RWPE2 (cell line): ENCODE results near the gene KDM4D.

ENCODE experiments used
- ATAC-seq: fragments of 200-7000 bp; cut with Tn5 transposase; 3 replicates; pipeline ENCODE4 v1.9.1; 2021; ENCODE audit warnings: low read depth
- DNase-seq: peaks from one replicate; pipeline ENCODE4 v3.0.0-alpha.2; 2020; ENCODE audit warnings: low spot score
- H3K27ac ChIP-seq: fragments of 450-650 bp; 2 replicates; pipeline ENCODE4 v1.5.1; 2017; ENCODE audit warnings: mild to moderate bottlenecking; ENCODE audit not compliant: poor library complexity, severe bottlenecking
- H3K27me3 ChIP-seq: fragments of 250-450 bp; sonication (Bioruptor Pico); 2 replicates; pipeline ENCODE4 v1.5.1; 2021; ENCODE audit warnings: mild to moderate bottlenecking, moderate library complexity; ENCODE audit not compliant: insufficient read depth, poor library complexity, severe bottlenecking
- H3K36me3 ChIP-seq: fragments of 250-450 bp; sonication (Bioruptor Pico); 2 replicates; pipeline ENCODE4 v1.5.1; 2020; ENCODE audit warnings: low read depth, mild to moderate bottlenecking, moderate library complexity
- H3K4me1 ChIP-seq: fragments of 250-450 bp; sonication (Bioruptor Pico); 2 replicates; pipeline ENCODE4 v1.5.1; 2021; ENCODE audit warnings: mild to moderate bottlenecking, moderate library complexity; ENCODE audit not compliant: insufficient read depth, poor library complexity, severe bottlenecking
- H3K4me3 ChIP-seq: fragments of 250-450 bp; sonication (Bioruptor Pico); 2 replicates; pipeline ENCODE4 v1.5.1; 2021; ENCODE audit warnings: mild to moderate bottlenecking, moderate library complexity; ENCODE audit not compliant: severe bottlenecking
- H3K9me3 ChIP-seq: fragments of 250-450 bp; sonication (Bioruptor Pico); 2 replicates; pipeline ENCODE4 v1.5.1; 2021; ENCODE audit warnings: mild to moderate bottlenecking, moderate library complexity; ENCODE audit not compliant: severe bottlenecking
- TF ChIP-seq, protein P1 (sequence below): fragments of 450-650 bp; IDR thresholded peaks from one replicate; pipeline ENCODE4 v1.5.1; 2017; ENCODE audit warnings: mild to moderate bottlenecking, moderate library complexity; ENCODE audit not compliant: poor library complexity, severe bottlenecking

Gene KDM4D

DNA sequence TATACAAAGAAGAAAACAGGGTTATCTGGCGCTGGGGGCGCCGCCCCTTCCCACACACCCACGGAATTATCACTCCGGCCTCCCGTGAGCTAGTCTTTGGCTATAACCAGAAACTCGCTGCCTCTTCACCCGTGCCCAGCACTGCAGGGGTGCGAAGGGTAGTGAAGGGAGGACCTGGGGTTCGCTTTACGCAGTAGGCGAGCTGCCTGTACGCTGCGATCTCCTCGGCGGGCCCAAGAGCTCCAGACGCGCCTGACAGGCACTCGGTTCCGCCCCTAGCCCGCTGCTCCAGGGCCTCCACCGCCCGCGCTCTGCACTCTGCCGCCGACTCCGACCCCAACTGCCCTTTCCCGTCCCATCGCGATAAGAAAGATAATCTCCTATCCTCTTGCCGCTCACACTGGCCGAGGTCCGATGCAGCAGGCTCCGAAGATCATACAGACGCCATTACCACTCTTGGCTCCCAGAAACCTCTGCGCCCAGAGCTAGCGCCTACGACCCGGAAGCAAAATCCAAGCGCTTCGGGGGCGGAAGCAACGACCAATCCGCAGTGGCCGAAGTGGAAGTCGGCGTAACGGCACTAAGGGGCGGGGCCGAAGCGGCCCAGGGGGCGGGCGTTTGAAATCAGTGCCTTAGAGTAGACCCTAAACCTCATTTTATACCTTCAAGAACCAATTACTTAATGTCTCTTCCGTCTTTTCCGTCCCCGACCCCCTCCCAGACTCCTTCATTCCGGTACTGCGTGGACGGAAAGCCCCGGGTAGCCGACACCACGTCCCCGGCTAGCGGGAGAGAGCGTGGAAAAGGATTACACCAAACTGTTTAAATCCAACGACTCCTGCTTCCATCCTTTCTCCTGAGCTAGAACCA is at the start of gene KDM4D, which contains the start of gene CWC15:
Gene KDM4D (plus strand): TSS at position 611 of the 870 bp plus-strand sequence. CDS start 23,664 bp downstream, outside the sequence.
Gene CWC15 (minus strand): TSS at position 458 of the 870 bp plus-strand sequence. CDS start 1,371 bp downstream, outside the sequence.
- peaks cover 8% of the 10 kb centered on the region for H3K4me1 ChIP-seq
- H3K9me3 ChIP-seq = no peaks in the 10 kb centered on the region
- TF ChIP-seq, protein P1, sequence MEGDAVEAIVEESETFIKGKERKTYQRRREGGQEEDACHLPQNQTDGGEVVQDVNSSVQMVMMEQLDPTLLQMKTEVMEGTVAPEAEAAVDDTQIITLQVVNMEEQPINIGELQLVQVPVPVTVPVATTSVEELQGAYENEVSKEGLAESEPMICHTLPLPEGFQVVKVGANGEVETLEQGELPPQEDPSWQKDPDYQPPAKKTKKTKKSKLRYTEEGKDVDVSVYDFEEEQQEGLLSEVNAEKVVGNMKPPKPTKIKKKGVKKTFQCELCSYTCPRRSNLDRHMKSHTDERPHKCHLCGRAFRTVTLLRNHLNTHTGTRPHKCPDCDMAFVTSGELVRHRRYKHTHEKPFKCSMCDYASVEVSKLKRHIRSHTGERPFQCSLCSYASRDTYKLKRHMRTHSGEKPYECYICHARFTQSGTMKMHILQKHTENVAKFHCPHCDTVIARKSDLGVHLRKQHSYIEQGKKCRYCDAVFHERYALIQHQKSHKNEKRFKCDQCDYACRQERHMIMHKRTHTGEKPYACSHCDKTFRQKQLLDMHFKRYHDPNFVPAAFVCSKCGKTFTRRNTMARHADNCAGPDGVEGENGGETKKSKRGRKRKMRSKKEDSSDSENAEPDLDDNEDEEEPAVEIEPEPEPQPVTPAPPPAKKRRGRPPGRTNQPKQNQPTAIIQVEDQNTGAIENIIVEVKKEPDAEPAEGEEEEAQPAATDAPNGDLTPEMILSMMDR = no peak
- H3K4me3 ChIP-seq = peak within 1 kb of the TSS; percentile 67
- peaks cover 55% of the 10 kb centered on the region for H3K36me3 ChIP-seq
- no peaks in the 10 kb centered on the region for H3K27me3 ChIP-seq
- peak; percentile 90 for DNase-seq
- peak; percentile 100 for ATAC-seq
- peak within 1 kb of the TSS; percentile 46 for H3K27ac ChIP-seq

DNA sequence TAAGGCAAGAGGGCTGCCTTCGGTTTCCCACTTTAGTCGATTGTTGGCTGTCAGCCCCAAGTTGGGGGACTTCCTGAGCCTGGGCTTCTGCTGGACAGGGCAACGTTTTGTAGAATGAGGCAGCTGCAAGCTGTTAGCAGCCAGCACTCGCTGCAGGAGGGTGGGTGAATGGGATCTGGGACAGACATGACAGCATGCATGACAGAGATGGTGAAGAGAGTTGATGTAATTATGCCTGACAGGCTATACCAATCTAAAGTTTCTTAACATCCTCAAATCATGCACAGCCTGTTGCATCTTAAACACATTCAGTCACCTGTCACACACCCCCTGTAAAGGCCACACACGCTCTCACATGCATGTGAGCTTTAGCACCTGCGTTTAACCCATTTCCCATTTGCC is 49.3 kb upstream of the KDM4D start:
- Histone ChIP-seq H3K27ac (no peak overlapping the region), H3K36me3 (no peaks in the 10 kb centered on the region), H3K4me3 (no peak overlapping the region), H3K4me1 (no peaks in the 10 kb centered on the region), H3K9me3 (no peaks in the 10 kb centered on the region), H3K27me3 (no peaks in the 10 kb centered on the region)
- TF ChIP-seq, protein P1 = no peak
- no peak for ATAC-seq
- no peak for DNase-seq

DNA sequence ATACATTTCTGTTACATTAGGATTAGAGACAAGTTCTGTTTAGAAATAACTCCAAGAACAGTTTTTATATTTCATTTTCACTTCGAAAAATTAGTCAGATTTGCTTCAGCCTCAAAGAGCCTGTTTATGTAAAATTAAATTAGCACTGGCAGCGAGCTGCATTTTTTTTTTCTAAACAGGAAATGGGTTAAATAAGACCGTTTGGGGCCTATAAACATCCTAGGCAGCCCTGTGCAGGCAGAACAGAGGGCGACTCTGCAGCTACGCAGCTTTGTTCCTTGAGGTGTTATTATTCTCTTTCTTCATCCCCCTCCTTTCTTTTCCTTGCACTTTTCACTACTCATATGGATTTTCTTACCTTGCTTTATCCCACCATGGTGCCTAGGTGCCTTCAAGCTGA is 48.9 kb upstream of the KDM4D start:
- H3K9me3 ChIP-seq = no peaks in the 10 kb centered on the region
- no peaks in the 10 kb centered on the region for H3K4me1 ChIP-seq
- DNase-seq (no peak), ATAC-seq (no peak)
- TF ChIP-seq, protein P1 = no peak
- H3K27me3 ChIP-seq = no peaks in the 10 kb centered on the region
- H3K27ac ChIP-seq = no peak overlapping the region
- H3K4me3 ChIP-seq = no peak overlapping the region
- H3K36me3 ChIP-seq = no peaks in the 10 kb centered on the region

DNA sequence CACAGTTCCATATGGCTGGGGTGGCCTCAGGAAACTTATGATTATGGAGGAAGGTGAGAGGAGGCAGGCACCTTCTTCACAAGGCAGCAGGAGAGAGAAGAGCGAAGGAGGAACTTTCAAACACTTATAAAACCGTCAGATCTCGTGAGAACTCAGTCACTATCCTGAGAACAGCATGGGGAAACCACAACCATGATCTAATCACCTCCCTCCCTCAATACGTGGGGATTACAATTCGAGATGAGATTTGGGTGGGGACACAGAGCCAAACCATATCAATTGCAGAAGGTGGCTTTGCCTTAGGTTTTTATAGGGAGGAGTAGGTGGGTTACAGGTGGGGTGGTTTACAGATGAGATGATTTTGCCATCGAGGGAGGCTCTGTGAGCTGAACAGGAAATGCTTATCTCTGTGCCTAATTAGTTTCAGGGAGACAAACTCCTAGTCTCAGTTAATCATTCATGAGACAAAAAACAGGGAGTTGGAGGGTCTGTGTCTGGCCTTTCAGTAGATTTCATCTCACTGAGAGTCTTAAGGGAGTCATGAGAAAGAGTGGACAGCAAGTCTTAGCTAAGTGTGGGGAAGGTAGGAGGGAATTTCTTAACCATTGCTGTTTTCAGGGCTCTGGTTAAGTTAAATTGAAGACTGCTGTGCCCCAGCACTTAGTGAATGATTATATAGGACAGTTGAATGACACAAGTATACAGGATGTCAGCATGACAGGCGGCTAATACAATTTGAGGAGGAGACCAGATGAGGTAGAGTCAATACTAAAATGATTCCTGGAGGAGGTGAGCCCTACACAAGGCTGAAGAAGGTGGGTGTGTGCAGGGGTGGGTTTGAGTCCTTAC is 47.9 kb upstream of the KDM4D start:
- H3K27me3 ChIP-seq = no peaks in the 10 kb centered on the region
- DNase-seq (no peak), ATAC-seq (no peak)
- no peaks in the 10 kb centered on the region for H3K9me3 ChIP-seq
- H3K36me3 ChIP-seq = no peaks in the 10 kb centered on the region
- no peaks in the 10 kb centered on the region for H3K4me1 ChIP-seq
- H3K27ac ChIP-seq = no peak overlapping the region
- TF ChIP-seq, protein P1 = no peak
- H3K4me3 ChIP-seq = no peak overlapping the region
